Astrocyte (in vitro differentiated cells and primary cell): ENCODE results near the gene PIP4K2C. TPM values are rescaled to one million over a fixed set of nuclear protein-coding genes. Genes with fewer than 3 reads are reported as not detected.

Source experiments
- DNase-seq: peaks from one replicate; pipeline ENCODE4 v3.0.0-alpha.2; 2010; ENCODE audit warnings: low read depth
- FAIRE-seq: peaks from 2 replicates; lab custom pipeline; 2011; peaks lifted over from hg19 to GRCh38; lab: Jason Lieb, UNC
- H2AFZ ChIP-seq: 2 replicates; pipeline ENCODE4 v1.6.0; 2012; ENCODE audit warnings: low read depth, low read length, inconsistent platforms
- H3K27ac ChIP-seq: 2 replicates; pipeline ENCODE4 v1.5.1; 2011; ENCODE audit warnings: low read depth, low read length, inconsistent platforms
- H3K27me3 ChIP-seq: 2 replicates; pipeline ENCODE4 v1.6.0; 2011; ENCODE audit warnings: low read length, inconsistent platforms; ENCODE audit not compliant: insufficient read depth
- H3K36me3 ChIP-seq: 2 replicates; pipeline ENCODE4 v1.5.1; 2011; ENCODE audit warnings: low read length, inconsistent platforms; ENCODE audit not compliant: insufficient read depth
- H3K4me1 ChIP-seq: 2 replicates; pipeline ENCODE4 v1.5.1; 2011; ENCODE audit warnings: low read length, inconsistent platforms; ENCODE audit not compliant: insufficient read depth
- H3K4me2 ChIP-seq: 2 replicates; pipeline ENCODE4 v1.6.0; 2012; ENCODE audit warnings: low read length, inconsistent platforms
- H3K4me3 ChIP-seq: 2 replicates; pipeline ENCODE4 v1.5.1; 2011; ENCODE audit warnings: low read depth, mild to moderate bottlenecking, low read length, inconsistent platforms; ENCODE audit not compliant: insufficient read depth
- H3K79me2 ChIP-seq: 2 replicates; pipeline ENCODE4 v1.6.0; 2012; ENCODE audit warnings: mild to moderate bottlenecking, low read length, inconsistent platforms; ENCODE audit not compliant: insufficient read depth
- H3K9ac ChIP-seq: 2 replicates; pipeline ENCODE4 v1.6.0; 2012; ENCODE audit warnings: mild to moderate bottlenecking, low read length, inconsistent platforms
- H3K9me3 ChIP-seq: 2 replicates; pipeline ENCODE4 v1.5.1; 2012; ENCODE audit warnings: low read depth, mild to moderate bottlenecking, low read length, inconsistent platforms; ENCODE audit not compliant: insufficient read depth
- H4K20me1 ChIP-seq: 2 replicates; pipeline ENCODE4 v1.6.0; 2012; ENCODE audit warnings: low read length, inconsistent platforms; ENCODE audit not compliant: insufficient read depth
- H3K27ac Mint-ChIP-seq: one replicate; pipeline ENCODE4 v1.8.0; 2021; ENCODE audit warnings: mild to moderate bottlenecking, mixed read lengths; ENCODE audit not compliant: unreplicated experiment
- H3K27me3 Mint-ChIP-seq: one replicate; pipeline ENCODE4 v1.8.0; 2021; ENCODE audit warnings: low read depth, mixed read lengths; ENCODE audit not compliant: unreplicated experiment
- H3K36me3 Mint-ChIP-seq: one replicate; pipeline ENCODE4 v1.8.0; 2021; ENCODE audit warnings: low read depth, mixed read lengths; ENCODE audit not compliant: unreplicated experiment
- H3K4me1 Mint-ChIP-seq: one replicate; pipeline ENCODE4 v1.8.0; 2021; ENCODE audit warnings: low read depth, mixed read lengths; ENCODE audit not compliant: unreplicated experiment
- H3K4me3 Mint-ChIP-seq: one replicate; pipeline ENCODE4 v1.8.0; 2021; ENCODE audit warnings: mild to moderate bottlenecking, moderate library complexity, mixed read lengths; ENCODE audit not compliant: unreplicated experiment
- H3K9me3 Mint-ChIP-seq: one replicate; pipeline ENCODE4 v1.8.0; 2021; ENCODE audit warnings: mild to moderate bottlenecking, mixed read lengths; ENCODE audit not compliant: unreplicated experiment
- CTCF ChIP-seq: IDR thresholded peaks from 2 replicates; pipeline ENCODE4 v1.5.1; 2011; ENCODE audit warnings: low read depth, mild to moderate bottlenecking, inconsistent platforms, low read length, moderate library complexity; ENCODE audit not compliant: insufficient read depth
- EZH2 ChIP-seq: IDR thresholded peaks from 2 replicates; pipeline ENCODE4 v1.6.1; 2012; ENCODE audit warnings: mild to moderate bottlenecking, low read length, inconsistent platforms; ENCODE audit not compliant: insufficient read depth
- total RNA-seq: library from RNA; stranded (reverse); gene quantifications from 2 replicates; pipeline ENCODE4 v1.2.1, GENCODE V29; 2021

Gene PIP4K2C
- total RNA-seq, 1 donor from 2014 or later: 43.3 TPM

GRCh38 chr12:57580466-57580795, 10.6 kb upstream of the PIP4K2C start:
- FAIRE-seq: no peak
- no peak for TF ChIP-seq CTCF
- TF ChIP-seq EZH2: no peak
- H2AFZ ChIP-seq: no peak overlapping the region
- H3K36me3 ChIP-seq: no peaks in the 10 kb centered on the region
- H3K27ac Mint-ChIP-seq: no peak overlapping the region
- H3K4me1 Mint-ChIP-seq: peaks cover 11% of the 10 kb centered on the region
- no peaks in the 10 kb centered on the region for H3K4me1 ChIP-seq
- no peak for DNase-seq
- peaks cover 10% of the 10 kb centered on the region for H3K9me3 Mint-ChIP-seq
- H3K4me3 Mint-ChIP-seq: no peak overlapping the region
- no peak overlapping the region for H3K9ac ChIP-seq
- H3K4me2 ChIP-seq: no peak overlapping the region
- no peaks in the 10 kb centered on the region for H3K79me2 ChIP-seq
- H3K27me3 Mint-ChIP-seq: peaks cover 11% of the 10 kb centered on the region
- no peak overlapping the region for H3K4me3 ChIP-seq
- H3K9me3 ChIP-seq: no peaks in the 10 kb centered on the region
- H4K20me1 ChIP-seq: no peaks in the 10 kb centered on the region
- no peaks in the 10 kb centered on the region for H3K27me3 ChIP-seq
- H3K36me3 Mint-ChIP-seq: peaks cover 36% of the 10 kb centered on the region
- H3K27ac ChIP-seq: no peak overlapping the region

GRCh38 chr12:57581802-57582201, 9.2 kb upstream of the PIP4K2C start:
- Histone ChIP-seq H3K27ac (no peak overlapping the region), H3K4me3 (no peak overlapping the region), H3K4me2 (no peak overlapping the region), H3K27me3 (no peaks in the 10 kb centered on the region), H2AFZ (no peak overlapping the region), H4K20me1 (no peaks in the 10 kb centered on the region), H3K79me2 (no peaks in the 10 kb centered on the region), H3K4me1 (no peaks in the 10 kb centered on the region), H3K9ac (no peak overlapping the region), H3K9me3 (no peaks in the 10 kb centered on the region), H3K36me3 (no peaks in the 10 kb centered on the region)
- Mint-ChIP-seq H3K4me1 (peaks cover 9% of the 10 kb centered on the region), H3K36me3 (peaks cover 26% of the 10 kb centered on the region), H3K27ac (no peak overlapping the region), H3K27me3 (peaks cover 11% of the 10 kb centered on the region), H3K4me3 (no peak overlapping the region), H3K9me3 (peaks cover 3% of the 10 kb centered on the region)
- FAIRE-seq: no peak
- DNase-seq: no peak
- TF ChIP-seq EZH2: no peak
- no peak for TF ChIP-seq CTCF

GRCh38 chr12:57582440-57582839, 8.6 kb upstream of the PIP4K2C start:
- no peak overlapping the region for H2AFZ ChIP-seq
- no peaks in the 10 kb centered on the region for H3K79me2 ChIP-seq
- no peak overlapping the region for H3K4me3 ChIP-seq
- Mint-ChIP-seq H3K4me1 (peaks cover 8% of the 10 kb centered on the region), H3K27me3 (peaks cover 11% of the 10 kb centered on the region), H3K4me3 (no peak overlapping the region), H3K36me3 (peaks cover 25% of the 10 kb centered on the region), H3K9me3 (peaks cover 2% of the 10 kb centered on the region), H3K27ac (no peak overlapping the region)
- no peak overlapping the region for H3K4me2 ChIP-seq
- H3K4me1 ChIP-seq: no peaks in the 10 kb centered on the region
- DNase-seq (no peak), FAIRE-seq (no peak)
- no peak for TF ChIP-seq CTCF
- no peak overlapping the region for H3K9ac ChIP-seq
- no peaks in the 10 kb centered on the region for H3K27me3 ChIP-seq
- H4K20me1 ChIP-seq: no peaks in the 10 kb centered on the region
- no peak overlapping the region for H3K27ac ChIP-seq
- no peaks in the 10 kb centered on the region for H3K9me3 ChIP-seq
- H3K36me3 ChIP-seq: no peaks in the 10 kb centered on the region
